SIG-M5 treated with dmso at 0.1 percent for 504 hours (cell line): ENCODE data around the gene KCNE4.

Experiments
- DNase-seq: peaks from one replicate; lab custom pipeline; 2025; ENCODE audit not compliant: unreplicated experiment; lab: John Stamatoyannopoulos, UW

The KCNE4 gene

DNA sequence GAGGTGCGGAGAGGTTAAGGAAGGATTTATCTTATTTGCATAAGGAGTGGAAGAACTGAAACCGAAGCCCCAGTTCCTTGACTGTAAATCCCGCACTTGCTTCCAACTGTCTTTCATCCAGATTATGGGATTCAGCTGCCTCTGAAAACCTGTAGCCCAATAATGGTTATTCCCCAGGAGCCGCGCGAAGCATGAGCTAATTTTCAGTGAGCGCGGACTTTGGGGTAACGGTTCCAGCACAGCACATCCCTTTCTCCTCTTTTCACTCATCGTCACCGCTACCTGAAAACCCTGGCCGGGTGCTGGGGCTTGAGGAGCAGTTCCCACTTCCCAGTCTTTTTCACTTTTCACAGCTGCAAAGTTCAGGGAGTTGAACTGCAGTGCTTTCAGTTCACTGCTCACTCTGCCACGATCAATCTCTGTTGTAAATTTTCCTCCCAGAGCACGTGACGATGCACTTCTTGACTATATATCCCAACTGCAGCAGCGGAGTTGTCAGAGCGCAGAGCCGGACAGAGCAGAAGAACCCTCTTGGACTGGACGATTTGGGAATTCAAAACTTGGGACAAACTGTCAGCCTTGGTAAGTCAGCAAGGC, at the start of gene KCNE4:
Gene KCNE4 (plus strand): TSS at position 498 of the 597 bp plus-strand sequence. CDS start 641 bp downstream, outside the sequence.
- no peak for DNase-seq

DNA sequence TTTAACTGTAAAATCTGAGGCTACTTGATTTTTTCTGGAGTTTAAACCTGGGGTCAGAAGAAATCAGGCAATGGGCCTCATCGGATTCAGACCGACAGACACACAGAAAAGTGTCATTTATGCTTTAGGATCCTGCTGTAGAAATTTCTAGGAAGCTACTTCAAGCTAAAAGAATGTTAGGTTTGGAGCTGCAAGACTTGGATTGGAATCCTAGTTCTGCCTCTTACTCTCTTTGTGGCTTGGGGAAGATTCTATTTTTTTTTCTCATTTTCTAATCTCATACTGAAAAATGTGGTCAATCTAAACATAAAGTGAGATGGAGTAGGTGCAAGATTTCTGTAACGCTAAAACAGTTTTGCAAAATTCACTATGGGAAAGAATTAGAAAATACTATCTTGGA, 48.8 kb upstream of the KCNE4 start:
- no peak for DNase-seq

DNA sequence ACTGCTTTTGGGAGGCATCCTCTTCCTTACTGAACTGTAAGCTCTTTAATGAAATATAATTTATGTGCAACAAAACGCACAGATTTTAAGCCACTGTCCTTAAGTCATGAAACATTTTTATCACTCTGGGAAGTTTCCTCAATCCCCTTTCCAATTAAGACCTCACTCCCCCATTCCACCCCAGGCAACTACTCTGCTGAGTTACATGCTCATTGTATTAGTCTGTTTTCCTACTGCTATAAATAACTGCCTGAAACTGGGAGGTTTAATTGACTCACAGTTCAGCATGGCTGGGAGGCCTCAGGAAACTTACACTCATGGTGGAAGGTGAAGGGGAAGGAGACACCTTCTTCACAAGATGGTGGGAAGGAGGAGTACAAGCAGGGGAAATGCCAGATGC, 46.5 kb upstream of the KCNE4 start:
- no peak for DNase-seq

DNA sequence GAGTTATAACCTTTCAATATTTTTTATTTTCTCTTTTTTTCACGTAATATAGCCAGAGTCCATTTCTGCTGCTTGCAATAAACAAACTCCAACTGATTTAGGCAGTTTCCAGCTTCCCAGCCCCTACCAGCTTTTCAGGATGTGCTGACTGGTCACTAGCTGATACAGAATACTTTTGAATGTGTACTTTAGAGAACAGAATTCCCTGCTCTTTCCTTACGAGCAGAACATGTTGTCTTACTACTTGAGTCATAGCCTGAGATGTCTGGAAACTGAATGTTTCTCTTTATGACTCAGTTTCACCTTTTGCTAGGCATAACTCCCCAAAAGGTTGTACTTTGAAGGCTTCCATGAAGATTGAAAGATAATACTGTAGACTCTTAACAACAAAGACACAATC, 44.5 kb upstream of the KCNE4 start:
- DNase-seq: no peak

DNA sequence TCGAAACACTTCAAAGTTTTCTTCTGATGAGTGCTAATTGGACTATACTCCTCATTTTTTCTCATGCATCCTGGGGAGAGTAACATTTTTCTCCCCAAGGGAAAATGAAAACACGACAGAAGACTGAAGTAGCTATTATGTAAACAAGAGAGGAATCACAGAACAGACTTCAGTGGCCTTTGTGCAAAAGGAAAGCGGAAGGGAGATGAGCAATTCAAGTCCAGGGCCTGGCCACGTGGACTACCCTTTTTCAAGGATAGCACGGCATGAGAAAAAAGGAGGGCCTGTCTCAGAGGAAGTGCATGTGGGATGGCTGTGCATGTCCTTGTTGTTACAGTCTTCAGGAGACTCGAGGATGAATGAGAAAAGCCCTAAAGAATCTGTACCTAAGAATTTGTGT, 43.8 kb upstream of the KCNE4 start:
- no peak for DNase-seq

DNA sequence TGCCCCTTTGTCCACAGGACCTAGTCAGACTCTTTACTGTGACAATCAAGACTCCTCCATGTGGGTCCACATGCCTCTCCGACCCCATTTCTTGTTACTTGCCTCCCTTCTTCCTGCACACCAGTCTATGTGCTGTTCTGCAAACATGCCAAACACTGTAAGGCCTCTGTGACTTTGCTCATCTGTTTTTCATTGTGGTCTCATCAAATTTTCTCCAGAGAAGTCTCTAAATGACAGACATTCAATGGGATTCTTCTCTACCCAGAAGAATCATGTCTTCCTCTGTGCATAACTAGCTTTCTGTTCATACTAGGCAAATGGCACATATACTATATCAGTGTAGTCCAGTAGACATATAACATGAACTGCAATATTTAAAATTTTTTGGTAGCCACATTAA, 43.0 kb upstream of the KCNE4 start:
- DNase-seq: no peak

GRCh38 chr2:223010641-223011040, 41.3 kb upstream of the KCNE4 start:
- no peak for DNase-seq

- no peak for DNase-seq
These were observed 39.7 kb upstream of the KCNE4 start for GRCh38 chr2:223012291-223012690.

DNA sequence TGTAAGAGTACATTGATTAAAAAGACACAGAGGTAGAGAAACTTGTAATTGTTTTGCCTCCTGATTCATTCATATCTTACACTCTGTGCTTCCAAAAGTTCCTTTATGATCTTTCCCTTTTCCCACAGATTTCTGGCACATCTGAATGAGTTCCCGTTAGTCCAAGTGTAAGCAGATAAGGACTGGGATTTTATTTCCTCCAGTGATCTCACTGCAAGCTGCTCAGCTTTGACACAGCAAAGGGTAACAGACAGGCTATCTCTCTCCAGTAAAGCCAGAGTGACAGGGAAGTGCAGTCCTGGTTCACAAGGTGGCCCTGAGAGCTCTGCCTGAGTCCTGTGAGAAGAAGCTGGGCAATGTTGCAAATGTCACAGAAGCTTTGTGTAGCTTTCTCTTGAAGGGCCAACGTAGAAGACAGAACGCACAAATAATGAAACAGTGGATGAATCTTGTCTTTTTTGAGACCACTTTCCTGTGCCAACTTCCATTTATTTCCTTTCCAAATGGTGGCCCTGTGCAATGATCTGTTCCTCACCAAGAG, 32.5 kb upstream of the KCNE4 start:
- DNase-seq: no peak

DNA sequence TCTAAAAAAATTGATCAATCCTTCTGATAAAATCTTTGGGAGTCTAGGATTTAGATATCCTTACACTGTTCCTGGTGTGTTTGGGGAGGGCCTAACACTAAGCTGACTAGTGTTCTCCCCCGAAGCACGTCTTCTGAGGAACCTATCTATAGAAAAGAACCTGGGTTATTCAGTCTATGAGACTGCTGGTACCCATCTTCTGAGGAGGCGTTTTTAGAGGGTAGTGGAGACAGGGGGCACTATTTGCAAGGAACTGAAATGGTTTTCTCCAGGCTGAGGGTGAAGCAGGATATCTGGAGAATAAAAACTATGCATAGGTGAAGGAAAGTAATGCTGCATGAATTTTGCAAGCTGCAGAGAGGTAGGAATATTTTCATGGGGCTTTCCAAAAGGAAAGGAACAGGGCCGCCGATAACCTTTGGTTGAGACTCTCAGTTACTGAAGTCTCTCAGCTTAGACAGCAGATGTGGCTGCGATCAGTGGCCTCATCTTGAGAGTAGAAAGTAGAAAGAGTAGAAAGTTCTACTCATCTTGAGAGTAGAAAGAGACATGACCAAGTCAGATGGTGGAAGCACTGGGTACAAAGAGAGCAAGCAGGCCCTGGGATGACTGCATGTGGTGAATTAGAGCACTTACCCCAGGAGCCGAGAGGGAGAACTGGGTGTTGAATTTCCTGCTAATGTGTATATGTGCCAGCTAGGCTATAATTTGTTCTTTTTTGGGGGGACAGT, 31.8 kb upstream of the KCNE4 start:
- DNase-seq: no peak

DNA sequence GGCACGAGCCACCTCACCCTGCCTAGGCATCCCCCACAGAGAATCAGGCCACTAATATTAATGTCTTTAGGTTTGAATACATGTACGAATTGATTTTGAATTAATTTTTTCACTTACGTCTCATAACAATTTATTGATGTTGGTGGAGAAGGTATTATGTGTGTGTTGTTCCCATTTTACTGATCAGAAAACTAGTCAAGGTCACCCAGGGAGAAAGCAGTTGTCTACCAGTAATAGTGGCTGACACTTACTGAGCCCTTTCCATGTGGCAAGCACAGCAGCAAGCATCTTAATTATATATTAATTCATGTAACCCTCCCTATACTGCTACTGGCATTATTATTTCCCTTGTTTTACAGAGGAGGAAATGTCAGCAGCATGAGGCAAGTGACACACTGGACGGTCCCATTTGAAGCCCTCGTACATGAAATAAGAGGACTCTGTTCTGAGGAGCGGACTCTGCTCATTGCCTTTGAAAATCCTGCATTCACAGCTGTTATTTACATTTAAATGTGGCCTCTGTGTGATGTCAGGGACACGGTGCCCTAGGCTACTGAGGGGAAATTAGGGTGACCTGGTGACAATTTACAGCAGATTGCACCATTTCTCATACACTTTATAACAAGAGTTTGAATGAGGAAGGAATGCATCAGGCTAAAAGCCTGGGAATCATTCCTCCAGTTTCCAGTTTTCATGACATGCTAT, 30.9 kb upstream of the KCNE4 start:
- no peak for DNase-seq

GRCh38 chr2:223026357-223027110, 25.5 kb upstream of the KCNE4 start:
- peak; percentile 6 for DNase-seq

DNA sequence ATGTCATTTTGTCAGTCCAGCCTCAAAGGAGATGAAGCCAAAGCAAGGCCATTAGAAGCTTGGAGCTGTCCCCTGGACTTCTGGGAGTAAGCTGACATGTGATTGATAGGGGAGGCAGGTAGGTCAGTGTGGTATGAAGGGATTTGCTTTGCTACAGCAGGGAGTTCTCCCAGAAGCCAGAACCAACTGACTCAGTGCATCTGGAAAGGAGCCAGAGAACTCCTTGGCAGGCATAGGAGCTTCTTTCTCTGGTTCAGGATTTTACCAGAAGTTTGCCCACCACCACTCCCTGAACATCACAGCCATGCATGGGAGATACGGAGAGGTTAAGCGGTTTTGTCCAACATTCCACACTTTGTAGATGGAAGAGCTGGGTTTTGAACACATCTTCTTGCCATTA, 24.5 kb upstream of the KCNE4 start:
- DNase-seq: no peak

GRCh38 chr2:223029287-223029686, 22.7 kb upstream of the KCNE4 start:
- no peak for DNase-seq

GRCh38 chr2:223032187-223033142, 19.5 kb upstream of the KCNE4 start:
- DNase-seq: no peak

DNA sequence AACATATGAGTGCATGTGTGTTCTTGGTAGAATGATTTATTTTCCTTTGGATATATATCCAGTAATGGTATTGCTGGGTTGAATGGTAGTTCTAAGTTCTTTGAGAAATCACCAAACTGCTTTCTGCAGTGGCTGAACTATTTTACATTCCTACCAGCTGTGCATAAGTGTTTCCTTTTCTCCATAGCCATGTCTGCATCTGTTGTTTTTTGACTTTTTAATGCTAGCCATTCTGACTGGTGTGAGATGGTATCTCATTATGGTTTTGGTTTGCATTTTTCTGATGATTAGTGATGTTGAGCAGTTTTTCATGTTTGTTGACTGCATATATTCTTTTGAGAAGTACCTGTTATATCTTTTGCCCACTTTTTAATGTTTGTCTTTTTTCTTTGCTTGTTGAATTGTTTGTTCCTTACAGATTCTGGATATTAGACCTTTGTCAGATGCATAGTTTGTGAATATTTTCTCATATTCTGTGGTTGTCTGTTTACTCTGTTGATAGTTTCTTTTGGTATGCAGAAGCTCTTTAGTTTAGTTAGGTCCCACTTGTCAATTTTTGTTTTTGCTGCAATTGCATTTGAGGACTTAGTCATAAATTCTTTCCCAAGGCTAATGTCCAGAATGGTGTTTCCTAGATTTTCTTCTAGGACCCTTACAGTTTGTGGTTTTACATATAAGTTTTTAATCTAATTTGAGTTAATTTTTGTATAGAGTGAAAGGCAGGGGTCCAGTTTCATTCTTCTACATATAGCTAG, 17.6 kb upstream of the KCNE4 start:
- DNase-seq: no peak

- DNase-seq: no peak
These were observed 15.1 kb upstream of the KCNE4 start for GRCh38 chr2:223036790-223037444.

DNA sequence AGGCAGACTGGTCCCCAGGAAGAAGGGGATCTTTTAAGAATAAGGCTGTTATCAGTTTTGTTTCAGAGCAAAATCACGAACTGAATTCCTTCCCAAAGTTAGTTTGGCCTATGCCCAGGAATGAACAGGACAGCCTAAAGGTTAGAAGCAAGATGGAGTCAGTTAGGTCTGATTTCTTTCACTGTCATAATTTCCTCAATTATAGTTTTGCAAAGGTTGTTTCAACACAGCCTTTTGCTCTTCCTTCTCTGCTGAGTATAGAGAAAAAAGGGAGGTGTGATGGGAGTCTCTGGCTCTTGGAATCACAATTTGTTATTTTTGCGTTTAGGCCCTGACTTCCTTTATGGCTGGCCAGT, 14.6 kb upstream of the KCNE4 start:
- DNase-seq: no peak

DNA sequence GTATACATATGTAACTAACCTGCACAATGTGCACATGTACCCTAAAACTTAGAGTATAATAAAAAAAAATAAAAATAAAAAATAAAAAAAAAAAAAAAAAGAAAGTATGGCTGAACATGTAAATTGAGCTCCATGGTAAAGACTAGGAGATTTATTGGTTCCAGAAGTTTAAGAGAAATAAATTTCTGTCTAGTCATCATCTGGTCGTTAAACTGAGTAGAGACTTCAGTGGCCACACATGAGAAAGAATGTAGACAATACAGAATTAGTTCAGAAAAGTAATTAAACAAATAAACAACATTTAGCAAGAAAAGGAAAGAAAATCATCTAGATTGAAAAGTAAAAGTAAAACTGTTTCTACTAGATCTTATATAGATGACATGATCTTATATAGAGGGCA, 12.4 kb upstream of the KCNE4 start:
- DNase-seq: no peak
